Glutamatergic neuron (in vitro differentiated cells): ENCODE measurements around the gene TCP10L. TPM values are rescaled to one million over a fixed set of nuclear protein-coding genes. Genes with fewer than 3 reads are reported as not detected.
"Not testable (repeated sequence)": the region's sequence is repeated elsewhere in the genome, so short reads cannot be mapped to it uniquely, and the experiment has no call there.

ENCODE experiments used
- DNase-seq: peaks from one replicate; pipeline ENCODE4 v3.0.0; 2022
- H3K27ac Mint-ChIP-seq: one replicate; pipeline ENCODE4 v1.8.0; 2020; ENCODE audit warnings: mild to moderate bottlenecking, mixed read lengths, inconsistent platforms; ENCODE audit not compliant: unreplicated experiment
- H3K27me3 Mint-ChIP-seq: one replicate; pipeline ENCODE4 v1.8.0; 2020; ENCODE audit warnings: mild to moderate bottlenecking, moderate library complexity, mixed read lengths, inconsistent platforms; ENCODE audit not compliant: unreplicated experiment
- H3K36me3 Mint-ChIP-seq: one replicate; pipeline ENCODE4 v1.8.0; 2020; ENCODE audit warnings: mild to moderate bottlenecking, mixed read lengths, inconsistent platforms; ENCODE audit not compliant: unreplicated experiment
- H3K4me1 Mint-ChIP-seq: one replicate; pipeline ENCODE4 v1.8.0; 2020; ENCODE audit warnings: mild to moderate bottlenecking, low read depth, mixed read lengths, inconsistent platforms; ENCODE audit not compliant: unreplicated experiment
- H3K4me3 Mint-ChIP-seq: one replicate; pipeline ENCODE4 v1.8.0; 2020; ENCODE audit warnings: mild to moderate bottlenecking, mixed read lengths, inconsistent platforms; ENCODE audit not compliant: unreplicated experiment
- H3K9me3 Mint-ChIP-seq: one replicate; pipeline ENCODE4 v1.8.0; 2020; ENCODE audit warnings: mild to moderate bottlenecking, moderate library complexity, mixed read lengths, inconsistent platforms; ENCODE audit not compliant: unreplicated experiment
- CTCF ChIP-seq: fragments of 200-600 bp; sonication (generic); IDR thresholded peaks from one replicate; pipeline ENCODE4 v1.5.0; 2021; ENCODE audit not compliant: partially characterized antibody, unreplicated experiment
- total RNA-seq: library from RNA; stranded (reverse); fragmentation: NEBNext Ultra II Directional; extraction: Animal tissue kit (Norgen Biotek cat#: 25700); gene quantifications from one replicate; pipeline ENCODE4 v1.2.1, GENCODE V29; 2021; ENCODE audit not compliant: unreplicated experiment

Gene TCP10L
- total RNA-seq, 1 donor from 2014 or later = 31.0 TPM

- Mint-ChIP-seq H3K27me3 (peaks cover 7% of the 10 kb centered on the region), H3K36me3 (no peaks in the 10 kb centered on the region), H3K4me3 (peak within 1 kb of the TSS; percentile 96), H3K4me1 (no peaks in the 10 kb centered on the region), H3K27ac (peak within 1 kb of the TSS; percentile 92), H3K9me3 (peaks cover 4% of the 10 kb centered on the region)
- peak; percentile 86 for DNase-seq
- TF ChIP-seq CTCF = no peak
These were observed 27.0 kb upstream of the TCP10L start, which contains the start of gene CFAP298 for GRCh38 chr21:32612075-32612998. Gene CFAP298, minus strand, starts transcription at chr21:32612377. Its CDS starts 134 bp downstream, at chr21:32612243.

- H3K4me3 Mint-ChIP-seq = peak overlapping the region; percentile 96
- H3K27ac Mint-ChIP-seq = peak overlapping the region; percentile 92
- H3K36me3 Mint-ChIP-seq = no peaks in the 10 kb centered on the region
- H3K9me3 Mint-ChIP-seq = peaks cover 4% of the 10 kb centered on the region
- no peaks in the 10 kb centered on the region for H3K4me1 Mint-ChIP-seq
- TF ChIP-seq CTCF = no peak
- peaks cover 7% of the 10 kb centered on the region for H3K27me3 Mint-ChIP-seq
- peak; percentile 59 for DNase-seq
These were observed 26.2 kb upstream of the TCP10L start for GRCh38 chr21:32611471-32611997.

GRCh38 chr21:32610940-32611339 lies 25.6 kb upstream of the TCP10L start:
- H3K36me3 Mint-ChIP-seq, H3K9me3 Mint-ChIP-seq, H3K4me1 Mint-ChIP-seq, DNase-seq, H3K27me3 Mint-ChIP-seq: not testable (repeated sequence)
- Mint-ChIP-seq H3K4me3 (peak overlapping the region; percentile 72), H3K27ac (peak overlapping the region; percentile 55)

- no peak overlapping the region for H3K27ac Mint-ChIP-seq
- H3K27me3 Mint-ChIP-seq = peaks cover 15% of the 10 kb centered on the region
- no peak for TF ChIP-seq CTCF
- H3K4me3 Mint-ChIP-seq = no peak overlapping the region
- H3K36me3 Mint-ChIP-seq = peaks cover 5% of the 10 kb centered on the region
- peaks cover 16% of the 10 kb centered on the region for H3K4me1 Mint-ChIP-seq
- peaks cover 11% of the 10 kb centered on the region for H3K9me3 Mint-ChIP-seq
- no peak for DNase-seq
These were observed 23.5 kb upstream of the TCP10L start for GRCh38 chr21:32608851-32609250.

GRCh38 chr21:32605469-32605868 lies 20.1 kb upstream of the TCP10L start:
- no peak overlapping the region for H3K4me3 Mint-ChIP-seq

More at GRCh38 chr21:32605469-32605868, 20.1 kb upstream of the TCP10L start:
- Mint-ChIP-seq H3K36me3 (peaks cover 5% of the 10 kb centered on the region), H3K27me3 (peaks cover 17% of the 10 kb centered on the region), H3K27ac (peak overlapping the region; percentile 96), H3K9me3 (peaks cover 13% of the 10 kb centered on the region), H3K4me1 (peaks cover 25% of the 10 kb centered on the region)
- no peak for DNase-seq
- TF ChIP-seq CTCF = no peak
